Loucy (cell line): ENCODE measurements around the gene ATF1.
"Not testable (repeated sequence)": the region's sequence is repeated elsewhere in the genome, so short reads cannot be mapped to it uniquely, and the experiment has no call there.

Source experiments
- H2AFZ ChIP-seq: fragments of 200-600 bp; sonication (generic); 2 replicates; pipeline ENCODE4 v1.6.0; 2016; ENCODE audit warnings: antibody characterized with exemption, mild to moderate bottlenecking, low read length, moderate library complexity
- H3F3A ChIP-seq: fragments of 200-600 bp; 2 replicates; pipeline ENCODE4 v1.6.0; 2016; ENCODE audit warnings: antibody characterized with exemption, low read depth, mild to moderate bottlenecking
- H3K27me3 ChIP-seq: fragments of 200-600 bp; sonication (generic); 2 replicates; pipeline ENCODE4 v1.6.1; 2014; ENCODE audit warnings: low read length, mild to moderate bottlenecking; ENCODE audit not compliant: insufficient read depth, poor library complexity, severe bottlenecking
- H3K36me3 ChIP-seq: fragments of 200-600 bp; sonication (generic); 2 replicates; pipeline ENCODE4 v1.6.1; 2016; ENCODE audit warnings: low read length; ENCODE audit not compliant: insufficient read depth
- H3K4me1 ChIP-seq: fragments of 200-600 bp; sonication (generic); 2 replicates; pipeline ENCODE4 v1.5.1; 2014; ENCODE audit warnings: low read length, mild to moderate bottlenecking; ENCODE audit not compliant: insufficient read depth, poor library complexity, severe bottlenecking
- H3K4me2 ChIP-seq: fragments of 200-600 bp; sonication (generic); 2 replicates; pipeline ENCODE4 v1.6.0; 2014; ENCODE audit warnings: antibody characterized with exemption, low read length, low read depth, mild to moderate bottlenecking; ENCODE audit not compliant: poor library complexity, severe bottlenecking
- H3K4me3 ChIP-seq: fragments of 200-600 bp; sonication (generic); 2 replicates; pipeline ENCODE4 v1.5.1; 2014; ENCODE audit warnings: low read length, mild to moderate bottlenecking, mixed read lengths; ENCODE audit not compliant: poor library complexity, severe bottlenecking
- H3K79me2 ChIP-seq: fragments of 200-600 bp; sonication (generic); 2 replicates; pipeline ENCODE4 v1.6.1; 2014; ENCODE audit warnings: low read length; ENCODE audit not compliant: insufficient read depth
- H3K9ac ChIP-seq: fragments of 200-600 bp; sonication (generic); 2 replicates; pipeline ENCODE4 v1.6.0; 2014; ENCODE audit warnings: mild to moderate bottlenecking, low read depth, low read length, moderate library complexity; ENCODE audit not compliant: poor library complexity, severe bottlenecking
- H3K9me2 ChIP-seq: fragments of 200-600 bp; sonication (generic); replicated peaks from 2 replicates; pipeline ENCODE4 v1.6.1; 2016; ENCODE audit warnings: low read depth, low read length, mixed read lengths
- H3K9me3 ChIP-seq: fragments of 200-600 bp; sonication (generic); 2 replicates; pipeline ENCODE4 v1.6.1; 2014; ENCODE audit warnings: mild to moderate bottlenecking, antibody characterized with exemption, low read length, low read depth; ENCODE audit not compliant: insufficient read depth
- H4K20me1 ChIP-seq: fragments of 200-600 bp; sonication (generic); 2 replicates; pipeline ENCODE4 v1.6.0; 2014; ENCODE audit warnings: antibody characterized with exemption, low read length, mild to moderate bottlenecking; ENCODE audit not compliant: insufficient read depth, poor library complexity, severe bottlenecking
- EZH2phosphoT487 ChIP-seq: fragments of 200-600 bp; IDR thresholded peaks from 2 replicates; pipeline ENCODE4 v1.6.1; 2018; ENCODE audit warnings: antibody characterized with exemption, mild to moderate bottlenecking, moderate library complexity, borderline replicate concordance
- TF ChIP-seq, protein P1 (sequence below): fragments of 200-600 bp; sonication (generic); conservative IDR thresholded peaks from 2 replicates; pipeline ENCODE4 v1.5.1; 2014; ENCODE audit warnings: mild to moderate bottlenecking, antibody characterized with exemption, low read length

Gene ATF1

DNA sequence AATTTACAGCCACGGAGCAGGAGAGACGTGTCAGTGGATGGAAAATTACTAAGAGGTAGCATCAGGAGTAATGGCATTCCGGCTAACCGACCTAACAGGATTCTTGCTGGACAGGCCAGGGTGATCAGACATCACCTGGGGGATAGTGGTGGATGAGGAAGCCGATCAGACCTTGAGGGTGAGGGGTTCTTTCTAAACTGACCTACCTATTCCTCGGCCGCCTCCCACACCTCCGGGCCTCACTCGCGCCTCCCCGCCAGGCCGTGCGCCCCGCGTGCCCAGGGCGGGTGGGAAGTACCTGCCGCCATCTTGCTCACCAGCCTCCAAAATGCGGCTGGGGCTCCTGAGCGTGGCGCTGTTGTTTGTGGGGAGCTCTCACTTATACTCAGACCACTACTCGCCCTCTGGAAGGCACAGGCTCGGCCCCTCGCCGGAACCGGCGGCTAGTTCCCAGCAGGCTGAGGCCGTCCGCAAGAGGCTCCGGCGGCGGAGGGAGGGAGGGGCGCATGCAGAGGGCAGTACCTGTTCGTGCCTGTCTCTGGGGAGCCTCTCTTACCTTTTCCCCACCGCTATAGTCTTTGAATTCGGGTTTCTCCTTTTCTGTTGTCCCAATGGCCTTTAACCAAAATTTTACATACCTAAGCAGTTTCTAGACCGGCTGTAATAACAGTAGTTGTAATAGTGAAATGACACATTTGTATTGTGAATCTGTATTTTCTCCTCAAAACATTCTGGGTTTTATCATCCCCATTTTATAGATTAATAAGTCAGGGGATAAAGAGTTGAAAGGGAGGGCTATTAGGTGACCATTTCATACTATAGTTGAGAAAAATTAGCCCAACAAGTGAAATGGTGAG, 79.0 kb downstream of the ATF1 start, which contains the start of gene TMPRSS12:
Gene TMPRSS12 (plus strand): TSS at position 290 of the 857 bp plus-strand sequence. CDS start 39 bp downstream, at position 329.
- Histone ChIP-seq H3F3A (no peaks in the 10 kb centered on the region), H3K36me3 (no peaks in the 10 kb centered on the region), H2AFZ (no peak within 1 kb of the TSS), H3K4me1 (no peaks in the 10 kb centered on the region), H3K4me2 (no peak within 1 kb of the TSS), H3K4me3 (no peak within 1 kb of the TSS), H3K9me2 (no peaks in the 10 kb centered on the region), H3K9ac (no peak within 1 kb of the TSS), H4K20me1 (no peaks in the 10 kb centered on the region), H3K9me3 (no peaks in the 10 kb centered on the region), H3K79me2 (no peaks in the 10 kb centered on the region), H3K27me3 (no peaks in the 10 kb centered on the region)
- TF ChIP-seq, protein P1, sequence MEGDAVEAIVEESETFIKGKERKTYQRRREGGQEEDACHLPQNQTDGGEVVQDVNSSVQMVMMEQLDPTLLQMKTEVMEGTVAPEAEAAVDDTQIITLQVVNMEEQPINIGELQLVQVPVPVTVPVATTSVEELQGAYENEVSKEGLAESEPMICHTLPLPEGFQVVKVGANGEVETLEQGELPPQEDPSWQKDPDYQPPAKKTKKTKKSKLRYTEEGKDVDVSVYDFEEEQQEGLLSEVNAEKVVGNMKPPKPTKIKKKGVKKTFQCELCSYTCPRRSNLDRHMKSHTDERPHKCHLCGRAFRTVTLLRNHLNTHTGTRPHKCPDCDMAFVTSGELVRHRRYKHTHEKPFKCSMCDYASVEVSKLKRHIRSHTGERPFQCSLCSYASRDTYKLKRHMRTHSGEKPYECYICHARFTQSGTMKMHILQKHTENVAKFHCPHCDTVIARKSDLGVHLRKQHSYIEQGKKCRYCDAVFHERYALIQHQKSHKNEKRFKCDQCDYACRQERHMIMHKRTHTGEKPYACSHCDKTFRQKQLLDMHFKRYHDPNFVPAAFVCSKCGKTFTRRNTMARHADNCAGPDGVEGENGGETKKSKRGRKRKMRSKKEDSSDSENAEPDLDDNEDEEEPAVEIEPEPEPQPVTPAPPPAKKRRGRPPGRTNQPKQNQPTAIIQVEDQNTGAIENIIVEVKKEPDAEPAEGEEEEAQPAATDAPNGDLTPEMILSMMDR: no peak
- no peak for TF ChIP-seq EZH2phosphoT487

DNA sequence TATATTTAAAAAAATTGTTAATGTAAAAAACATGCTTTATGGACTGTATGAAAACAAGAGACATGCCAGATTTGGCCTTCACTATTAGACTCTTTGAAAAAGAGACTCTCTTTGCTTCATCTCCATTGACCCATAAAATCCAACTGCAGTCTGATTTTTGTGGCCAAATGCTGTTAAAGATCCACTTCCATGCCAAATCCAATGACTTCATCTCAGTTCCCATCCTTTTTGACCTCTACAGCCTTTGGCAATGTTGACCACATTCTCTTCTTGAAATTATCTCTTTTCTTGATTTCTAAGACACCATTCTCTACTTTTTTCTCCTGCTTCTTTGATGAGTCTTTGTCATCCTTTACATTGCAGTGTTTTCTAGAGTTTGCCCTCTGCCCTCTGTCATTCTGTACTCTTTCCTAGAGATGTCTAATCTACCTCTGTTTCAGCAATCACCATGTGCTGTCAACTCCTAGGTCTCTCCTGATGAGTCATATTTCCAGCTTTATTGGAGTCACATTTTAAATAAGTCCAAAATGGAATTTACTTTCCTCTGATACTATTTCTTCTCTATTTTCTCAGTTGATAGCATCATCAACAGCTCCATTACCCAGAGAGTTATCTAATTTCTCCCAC, 81.2 kb downstream of the ATF1 start:
- TF ChIP-seq EZH2phosphoT487: no peak
- TF ChIP-seq, protein P1: no peak
- H3K9ac ChIP-seq: no peak overlapping the region

DNA sequence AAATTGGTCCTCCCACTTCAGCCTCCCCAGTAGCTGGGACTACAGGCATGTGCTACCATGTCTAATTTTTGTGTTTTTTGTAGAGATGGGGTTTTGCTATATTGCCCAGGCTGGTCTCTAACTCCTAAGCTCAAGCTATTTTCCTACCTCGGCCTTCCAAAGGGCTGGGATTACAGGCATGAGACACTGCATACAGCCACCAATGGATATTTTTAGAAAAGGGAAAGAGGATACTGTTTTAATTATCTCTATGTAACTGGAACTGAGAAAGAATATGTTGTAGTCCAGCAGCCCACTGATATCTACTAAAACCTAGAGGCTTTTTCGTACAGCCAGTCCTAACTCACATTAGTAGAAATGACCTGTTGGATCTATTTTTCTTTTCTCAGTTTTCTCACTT, 85.1 kb downstream of the ATF1 start:
- Histone ChIP-seq H3K36me3 (no peaks in the 10 kb centered on the region), H3K4me1 (no peaks in the 10 kb centered on the region), H3K9me3 (no peaks in the 10 kb centered on the region), H3K9ac (no peak overlapping the region), H3K4me2 (no peak overlapping the region), H3K79me2 (no peaks in the 10 kb centered on the region), H2AFZ (no peak overlapping the region), H3K4me3 (no peak overlapping the region), H3K9me2 (no peaks in the 10 kb centered on the region), H3F3A (no peaks in the 10 kb centered on the region), H4K20me1 (no peaks in the 10 kb centered on the region), H3K27me3 (no peaks in the 10 kb centered on the region)
- no peak for TF ChIP-seq EZH2phosphoT487
- TF ChIP-seq, protein P1: no peak

More for the DNA sequence above, 81.2 kb downstream of the ATF1 start:
- no peak overlapping the region for H3K4me2 ChIP-seq
- H2AFZ ChIP-seq: no peak overlapping the region
- H3K4me3 ChIP-seq: no peak overlapping the region
- no peaks in the 10 kb centered on the region for H3K36me3 ChIP-seq
- no peaks in the 10 kb centered on the region for H3K27me3 ChIP-seq
- no peaks in the 10 kb centered on the region for H3K9me3 ChIP-seq
- no peaks in the 10 kb centered on the region for H3F3A ChIP-seq
- no peaks in the 10 kb centered on the region for H3K4me1 ChIP-seq
- H4K20me1 ChIP-seq: no peaks in the 10 kb centered on the region
- no peaks in the 10 kb centered on the region for H3K79me2 ChIP-seq
- no peaks in the 10 kb centered on the region for H3K9me2 ChIP-seq

DNA sequence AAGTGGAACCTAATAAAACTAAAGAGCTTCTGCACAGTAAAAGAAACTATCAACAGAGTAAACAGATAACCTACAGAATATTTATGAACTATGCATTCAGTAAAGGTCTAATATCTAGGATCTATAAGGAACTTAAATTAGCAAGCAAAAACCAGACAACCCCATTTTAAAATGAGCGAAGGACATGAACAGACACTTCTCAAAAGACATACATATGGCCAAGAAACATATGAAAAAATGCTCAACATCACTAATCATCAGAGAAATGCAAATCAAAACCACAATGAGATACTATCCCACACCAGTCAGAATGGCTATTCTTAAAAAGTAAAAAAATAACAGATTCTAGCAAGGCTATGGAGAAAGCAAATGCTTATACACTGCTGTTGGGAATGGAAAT, 91.3 kb downstream of the ATF1 start:
- H3K36me3 ChIP-seq, H3K9me2 ChIP-seq, H2AFZ ChIP-seq, H3K4me1 ChIP-seq, H3K4me3 ChIP-seq, H3K9ac ChIP-seq, H3K9me3 ChIP-seq, H3K79me2 ChIP-seq, H3F3A ChIP-seq, H3K4me2 ChIP-seq, H4K20me1 ChIP-seq, H3K27me3 ChIP-seq: not testable (repeated sequence)

DNA sequence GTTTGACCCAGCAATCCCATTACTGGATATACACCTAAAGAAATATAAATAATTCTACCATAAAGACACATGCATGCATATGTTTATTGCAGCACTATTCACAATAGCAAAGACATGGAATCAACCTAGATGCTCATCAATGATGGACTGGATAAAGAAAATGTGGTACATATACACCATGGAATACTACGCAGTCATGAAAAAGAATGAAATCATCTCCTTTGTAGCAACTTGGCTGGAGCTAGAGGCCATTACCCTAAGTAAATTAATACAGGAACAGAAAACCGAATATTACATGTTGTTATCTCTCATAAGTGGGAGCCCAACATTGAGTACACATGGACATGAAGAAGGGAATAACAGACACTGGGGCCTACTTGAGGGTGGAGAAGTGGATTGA, 91.8 kb downstream of the ATF1 start:
- H3F3A ChIP-seq, H3K27me3 ChIP-seq, H3K9me3 ChIP-seq, H2AFZ ChIP-seq, H3K79me2 ChIP-seq, H3K9ac ChIP-seq, H3K4me2 ChIP-seq, H3K4me3 ChIP-seq, H3K4me1 ChIP-seq, H3K36me3 ChIP-seq, H3K9me2 ChIP-seq, H4K20me1 ChIP-seq: not testable (repeated sequence)
